CD14-positive monocyte (primary cell): ENCODE measurements around the gene WNT5B. TPM values are rescaled to one million over a fixed set of nuclear protein-coding genes. Genes with fewer than 3 reads are reported as not detected.

Experiments
- DNase-seq, 3 donors: peaks; one replicate each; pipeline ENCODE4 v3.0.0-alpha.2; 2011 to 2022
- H2AFZ ChIP-seq: 2 replicates; pipeline ENCODE4 v1.6.0; 2012; ENCODE audit warnings: mild to moderate bottlenecking, low read depth, low read length, inconsistent platforms; ENCODE audit not compliant: insufficient read depth, poor library complexity, severe bottlenecking
- H3K27ac ChIP-seq, 2 donors: 1 replicate in 1 of 2; 2 replicates in 1 of 2; pipeline ENCODE4 v1.5.1; 2012 to 2013; ENCODE audit warnings: low read length in 2 of 2, control low read depth in 1 of 2, inconsistent platforms in 1 of 2, low read depth in 1 of 2, mild to moderate bottlenecking in 1 of 2
- H3K27me3 ChIP-seq, 2 donors: one replicate each; pipeline versions ENCODE4 v1.6.0 to v1.6.1; 2011 to 2013; ENCODE audit warnings: low read length in 2 of 2; ENCODE audit not compliant: control insufficient read depth in 2 of 2, insufficient read depth in 2 of 2
- H3K36me3 ChIP-seq, 2 donors: replicated peaks in 1 of 2; 1 replicate in 1 of 2; 2 replicates in 1 of 2; pipeline versions ENCODE4 v1.5.1 to v1.6.1; 2012 to 2013; ENCODE audit warnings: low read length in 2 of 2, control low read depth in 1 of 2, inconsistent platforms in 1 of 2, mild to moderate bottlenecking in 1 of 2; ENCODE audit not compliant: insufficient read depth in 2 of 2, control insufficient read depth in 1 of 2
- H3K4me1 ChIP-seq, 2 donors: 1 replicate in 1 of 2; 2 replicates in 1 of 2; pipeline versions ENCODE4 v1.5.1 to v1.6.1; 2012 to 2013; ENCODE audit warnings: low read length in 2 of 2, control low read depth in 1 of 2, inconsistent platforms in 1 of 2, mild to moderate bottlenecking in 1 of 2, moderate library complexity in 1 of 2; ENCODE audit not compliant: insufficient read depth in 2 of 2, control insufficient read depth in 1 of 2
- H3K4me2 ChIP-seq: replicated peaks from 2 replicates; pipeline ENCODE3; 2012; ENCODE audit warnings: low read length, moderate library complexity, mild to moderate bottlenecking; ENCODE audit not compliant: poor library complexity, severe bottlenecking; ENCODE audit errors: extremely low read depth
- H3K4me3 ChIP-seq, 3 experiments: fragments of 200-600 bp in 1 of 3; sonication (generic) in 1 of 3; replicated peaks in 1 of 3; 1 replicate in 2 of 3; 2 replicates in 1 of 3; pipeline ENCODE4 v1.5.1; 2011 to 2013; ENCODE audit warnings: low read length in 3 of 3, mild to moderate bottlenecking in 3 of 3, control low read depth in 2 of 3, low read depth in 2 of 3, inconsistent platforms in 1 of 3, moderate library complexity in 1 of 3
- H3K79me2 ChIP-seq: 2 replicates; pipeline ENCODE4 v1.6.0; 2012; ENCODE audit warnings: mild to moderate bottlenecking, control low read depth, inconsistent platforms, low read length, moderate library complexity; ENCODE audit not compliant: insufficient read depth
- H3K9ac ChIP-seq: 2 replicates; pipeline ENCODE4 v1.6.0; 2017; ENCODE audit warnings: low read length, mild to moderate bottlenecking; ENCODE audit not compliant: insufficient read depth, poor library complexity, severe bottlenecking
- H3K9me3 ChIP-seq, 2 donors: replicated peaks in 1 of 2; 1 replicate in 1 of 2; 2 replicates in 1 of 2; pipeline versions ENCODE4 v1.5.1 to v1.6.1; 2012 to 2013; ENCODE audit warnings: low read length in 2 of 2, control low read depth in 1 of 2; ENCODE audit not compliant: control insufficient read depth in 1 of 2, insufficient read depth in 1 of 2
- H4K20me1 ChIP-seq: 2 replicates; pipeline ENCODE4 v1.6.0; 2012; ENCODE audit warnings: mild to moderate bottlenecking, low read length, control low read depth, moderate library complexity; ENCODE audit not compliant: insufficient read depth
- H3K27ac Mint-ChIP-seq, 7 donors: one replicate each; pipeline ENCODE4 v1.8.0; 2020; ENCODE audit warnings: mild to moderate bottlenecking in 7 of 7, mixed read lengths in 7 of 7, moderate library complexity in 6 of 7, inconsistent platforms in 2 of 7
- H3K27me3 Mint-ChIP-seq, 3 donors: one replicate each; pipeline ENCODE4 v1.8.0; 2021 to 2022; ENCODE audit warnings: low read depth in 3 of 3, mild to moderate bottlenecking in 3 of 3, mixed read lengths in 3 of 3, moderate library complexity in 3 of 3, inconsistent platforms in 1 of 3
- H3K36me3 Mint-ChIP-seq, 2 donors: one replicate each; pipeline ENCODE4 v1.8.0; 2020; ENCODE audit warnings: mixed read lengths in 2 of 2, inconsistent platforms in 1 of 2, mild to moderate bottlenecking in 1 of 2
- H3K4me1 Mint-ChIP-seq: one replicate; pipeline ENCODE4 v1.8.0; 2020; ENCODE audit warnings: mild to moderate bottlenecking, mixed read lengths
- H3K4me3 Mint-ChIP-seq, 2 donors: one replicate each; pipeline ENCODE4 v1.8.0; 2020; ENCODE audit warnings: mild to moderate bottlenecking in 2 of 2, mixed read lengths in 2 of 2, moderate library complexity in 1 of 2
- H3K9me3 Mint-ChIP-seq, 7 donors: one replicate each; pipeline ENCODE4 v1.8.0; 2020 to 2022; ENCODE audit warnings: mixed read lengths in 7 of 7, mild to moderate bottlenecking in 6 of 7, moderate library complexity in 6 of 7, inconsistent platforms in 2 of 7
- CTCF ChIP-seq: fragments of 200-600 bp; IDR thresholded peaks from one replicate; pipeline ENCODE4 v1.8.0; 2022; ENCODE audit warnings: antibody characterized with exemption, mild to moderate bottlenecking
- WGBS: methylation state at CpG from one replicate; pipeline ENCODE4 v1.1.5; 2013; ENCODE audit warnings: missing lambda C conversion rate; ENCODE audit not compliant: insufficient coverage; 5-methylcytosine and 5-hydroxymethylcytosine counted together
- intact Hi-C, 2 donors: fragments of 100-400 bp; cut with micrococcal nuclease; formaldehyde crosslinking; loops; one replicate each; pipeline versions ENCODE4 v1.15.0 to v1.15.1; 2023
- polyA plus RNA-seq, 3 donors: library from polyadenylated mRNA; depleted of rRNA in 1 of 3; unstranded in 2 of 3; stranded (reverse) in 1 of 3; fragments of 300-500 nt in 2 of 3; fragments of >200 nt in 1 of 3; fragmentation: Illumina TruSeq in 2 of 3; gene quantifications; 1 replicate in 2 of 3; 2 replicates in 1 of 3; pipeline ENCODE4 v1.2.3, GENCODE V29; 2012 to 2021

WNT5B gene
- polyA plus RNA-seq, 3 donors: 2.7 to 4.1 (median 3.1) TPM

- Histone ChIP-seq H2AFZ (peak overlapping the region; percentile 24), H3K9ac (no peak overlapping the region), H3K4me1 (peaks cover 29 to 35% of the 10 kb centered on the region in 2 donors), H4K20me1 (no peaks in the 10 kb centered on the region), H3K79me2 (no peaks in the 10 kb centered on the region), H3K27me3 (no peaks in the 10 kb centered on the region), H3K9me3 (no peaks in the 10 kb centered on the region), H3K4me2 (no peak overlapping the region), H3K4me3 (no peak overlapping the region), H3K27ac (no peak overlapping the region), H3K36me3 (no peaks in the 10 kb centered on the region)
- Mint-ChIP-seq H3K9me3 (peaks cover 0 to 3% (median 0%) of the 10 kb centered on the region in 7 donors), H3K4me1 (peaks cover 40% of the 10 kb centered on the region), H3K27me3 (peaks cover 0 to 1% (median 0%) of the 10 kb centered on the region in 3 donors), H3K27ac (peak overlapping the region in 1 of 7 donors; percentile 78), H3K4me3 (no peak overlapping the region), H3K36me3 (peaks cover 0 to 1% of the 10 kb centered on the region in 2 donors)
- no peak for TF ChIP-seq CTCF
- WGBS: 95% methylated on average over 9 of the region's 14 CpGs
- intact Hi-C loops: no loop called here
- no peak for DNase-seq
Observed at GRCh38 chr12:1670358-1671268, 41.6 kb downstream of the WNT5B start.

GRCh38 chr12:1676043-1676442 is 47.0 kb downstream of the WNT5B start:
- Mint-ChIP-seq H3K4me3 (no peak overlapping the region), H3K4me1 (peaks cover 3% of the 10 kb centered on the region), H3K9me3 (peaks cover 0 to 2% (median 0%) of the 10 kb centered on the region in 7 donors), H3K27me3 (peaks cover 0 to 2% (median 0%) of the 10 kb centered on the region in 3 donors), H3K36me3 (no peaks in the 10 kb centered on the region), H3K27ac (no peak overlapping the region)
- Histone ChIP-seq H3K27ac (no peak overlapping the region), H3K4me1 (no peaks in the 10 kb centered on the region), H3K36me3 (no peaks in the 10 kb centered on the region), H3K27me3 (no peaks in the 10 kb centered on the region), H4K20me1 (no peaks in the 10 kb centered on the region), H3K4me3 (no peak overlapping the region), H3K9me3 (no peaks in the 10 kb centered on the region), H3K4me2 (no peak overlapping the region), H2AFZ (no peak overlapping the region), H3K9ac (no peak overlapping the region), H3K79me2 (no peaks in the 10 kb centered on the region)
- WGBS: 100% methylated on average over 1 of the region's 3 CpGs
- TF ChIP-seq CTCF: no peak
- no peak for DNase-seq
- intact Hi-C loops: no loop called here
